Activated gamma-delta T cell treated with anti-CD3 and anti-CD28 coated beads, Interleukin-2, amount 50 U/mL, for 16 hours (primary cell): Measurements from ENCODE around the gene SLC47A2.
"Not testable (repeated sequence)": the region's sequence is repeated elsewhere in the genome, so short reads cannot be mapped to it uniquely, and the experiment has no call there.

ENCODE experiments used
- DNase-seq: peaks from one replicate; pipeline ENCODE4 v3.0.0-alpha.2; 2020; ENCODE audit warnings: low read depth

Gene SLC47A2

GRCh38 chr17:19716108-19717030, at the start of gene SLC47A2:
Gene SLC47A2 (minus strand): TSS chr17:19716584. CDS start chr17:19716555, 29 bp downstream.
- DNase-seq: no peak

GRCh38 chr17:19766016-19766415, 49.6 kb upstream of the SLC47A2 start:
- DNase-seq: no peak

- not testable (repeated sequence) for DNase-seq
Observed at GRCh38 chr17:19763991-19764390, 47.6 kb upstream of the SLC47A2 start.

DNA sequence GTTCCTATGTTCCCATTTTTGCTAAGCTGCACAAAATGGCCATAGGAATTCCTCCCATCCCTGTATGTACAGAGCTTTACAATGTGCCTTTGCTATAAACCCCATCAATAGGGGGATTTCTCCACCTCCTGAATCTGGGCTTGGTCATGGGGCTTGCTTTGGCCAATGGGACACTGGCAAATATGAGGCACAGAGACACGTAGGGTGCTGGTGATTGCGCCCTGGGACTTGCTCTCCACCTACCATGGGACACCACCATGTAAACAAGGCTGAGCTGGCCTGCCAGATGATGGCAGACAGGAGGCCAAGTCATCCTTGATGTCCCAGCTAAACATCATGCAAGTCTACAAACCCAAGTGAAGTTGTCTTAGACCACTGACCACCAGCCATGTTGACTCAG, 47.0 kb upstream of the SLC47A2 start:
- no peak for DNase-seq

- peak; percentile 41 for DNase-seq
Observed at GRCh38 chr17:19762515-19762961, 46.2 kb upstream of the SLC47A2 start.

- DNase-seq: no peak
Observed at GRCh38 chr17:19760746-19761145, 44.4 kb upstream of the SLC47A2 start.

GRCh38 chr17:19759568-19760549, 43.5 kb upstream of the SLC47A2 start:
- no peak for DNase-seq

- DNase-seq: no peak
Observed at GRCh38 chr17:19757536-19758180, 41.3 kb upstream of the SLC47A2 start.

DNA sequence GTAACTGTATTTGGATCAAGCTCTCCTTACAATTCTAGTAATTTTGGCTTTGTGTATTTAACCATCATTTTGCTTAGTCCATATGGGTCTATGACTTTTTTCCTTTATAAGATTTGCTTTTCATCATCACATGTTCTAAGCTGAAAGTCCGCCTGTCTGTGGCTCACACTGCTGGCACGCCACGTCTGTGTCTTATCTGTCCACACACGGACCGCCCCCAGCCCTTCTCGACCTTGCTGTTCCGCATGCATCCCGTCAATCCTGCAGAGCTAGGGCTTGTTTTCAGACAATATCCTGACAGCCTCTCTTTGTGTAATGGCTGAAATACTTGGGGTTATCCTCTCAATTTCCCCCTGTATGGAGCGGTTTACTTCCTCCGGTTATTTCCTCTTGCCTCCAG, 40.2 kb upstream of the SLC47A2 start:
- DNase-seq: no peak

GRCh38 chr17:19755821-19756510, 39.6 kb upstream of the SLC47A2 start:
- no peak for DNase-seq

DNA sequence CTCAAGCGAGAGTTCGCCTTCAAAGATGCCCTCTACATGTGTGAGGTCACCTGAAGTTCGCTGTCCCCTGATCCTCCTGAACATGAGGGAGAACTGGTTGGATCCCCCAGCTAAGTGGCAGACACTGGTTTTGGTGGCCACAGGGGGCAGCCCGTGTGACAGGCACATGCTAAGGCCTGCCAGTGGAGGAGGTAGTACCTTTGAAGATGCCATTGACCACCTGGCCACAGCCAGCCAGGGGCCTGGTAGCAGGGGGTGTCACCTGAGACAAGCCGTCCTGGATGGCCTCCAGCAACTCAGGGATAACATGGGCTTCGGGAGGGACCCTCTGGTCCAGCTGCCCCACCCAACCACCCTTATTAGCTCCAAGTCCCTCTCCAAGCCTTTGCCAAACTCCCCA, 39.0 kb upstream of the SLC47A2 start:
- DNase-seq: no peak

DNA sequence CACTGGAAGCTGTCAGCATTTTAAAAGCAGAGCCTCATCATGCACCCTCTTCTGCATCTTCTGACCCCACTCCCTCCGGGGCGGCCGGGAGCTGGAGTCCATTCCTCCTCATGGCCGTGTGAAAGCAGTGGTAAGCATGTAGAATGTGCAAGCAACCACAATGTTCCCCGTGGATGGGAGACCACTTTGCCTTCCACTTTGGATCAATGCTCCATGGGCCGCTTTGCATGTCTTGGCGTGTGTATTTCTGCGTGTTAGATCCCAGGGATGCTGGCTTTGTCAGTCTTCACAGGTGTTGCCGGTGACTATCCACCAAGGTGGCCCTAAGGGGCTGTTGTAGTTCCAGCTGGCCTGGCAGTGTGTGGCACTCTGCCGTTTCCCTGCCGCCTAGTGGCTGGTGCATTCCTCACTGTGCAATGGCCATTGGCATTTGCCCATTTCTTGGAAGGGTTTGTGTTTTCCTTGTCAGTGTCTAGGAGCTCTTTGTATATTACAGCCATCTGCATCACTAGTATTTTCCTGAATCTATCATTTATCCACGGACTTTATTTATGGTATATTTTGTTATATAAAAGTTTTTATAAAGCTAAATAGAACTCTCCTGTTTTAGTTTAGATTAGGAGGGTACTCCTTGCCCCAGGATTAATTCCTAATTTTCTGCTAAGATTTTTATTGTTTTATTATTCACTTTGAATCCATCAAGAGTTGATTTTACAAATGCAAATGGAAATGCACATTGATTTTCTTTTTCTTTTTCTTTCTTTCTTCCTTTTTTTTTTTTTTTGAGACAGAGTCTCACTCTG, 37.5 kb upstream of the SLC47A2 start:
- DNase-seq: no peak

DNA sequence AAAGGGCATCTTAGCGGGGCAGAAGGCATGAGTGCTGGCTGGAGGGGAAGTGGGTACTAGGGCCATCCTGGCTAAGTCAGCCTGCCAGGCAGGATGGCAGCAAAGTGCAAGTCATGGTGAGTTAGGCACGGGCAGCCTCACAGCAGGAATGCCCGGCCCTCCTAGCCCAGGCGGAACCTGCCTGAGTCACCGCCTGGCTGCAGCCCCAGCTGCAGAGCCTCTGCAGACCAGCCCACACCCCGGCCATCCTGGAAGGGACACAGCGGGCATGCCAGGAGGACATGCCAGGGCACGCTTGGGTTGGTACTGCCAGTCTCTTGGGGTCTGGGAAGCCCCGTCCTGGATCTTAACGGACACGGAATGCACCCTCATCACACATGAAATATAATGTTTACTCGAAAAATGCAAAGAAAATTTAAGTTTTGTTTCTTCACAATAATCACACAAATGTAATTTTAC, 36.7 kb upstream of the SLC47A2 start:
- DNase-seq: no peak

GRCh38 chr17:19752216-19753050, 36.0 kb upstream of the SLC47A2 start:
- DNase-seq: no peak

GRCh38 chr17:19750835-19751234, 34.5 kb upstream of the SLC47A2 start:
- no peak for DNase-seq

GRCh38 chr17:19750020-19750572, 33.7 kb upstream of the SLC47A2 start:
- DNase-seq: no peak

GRCh38 chr17:19748807-19749193, 32.4 kb upstream of the SLC47A2 start:
- DNase-seq: no peak

DNA sequence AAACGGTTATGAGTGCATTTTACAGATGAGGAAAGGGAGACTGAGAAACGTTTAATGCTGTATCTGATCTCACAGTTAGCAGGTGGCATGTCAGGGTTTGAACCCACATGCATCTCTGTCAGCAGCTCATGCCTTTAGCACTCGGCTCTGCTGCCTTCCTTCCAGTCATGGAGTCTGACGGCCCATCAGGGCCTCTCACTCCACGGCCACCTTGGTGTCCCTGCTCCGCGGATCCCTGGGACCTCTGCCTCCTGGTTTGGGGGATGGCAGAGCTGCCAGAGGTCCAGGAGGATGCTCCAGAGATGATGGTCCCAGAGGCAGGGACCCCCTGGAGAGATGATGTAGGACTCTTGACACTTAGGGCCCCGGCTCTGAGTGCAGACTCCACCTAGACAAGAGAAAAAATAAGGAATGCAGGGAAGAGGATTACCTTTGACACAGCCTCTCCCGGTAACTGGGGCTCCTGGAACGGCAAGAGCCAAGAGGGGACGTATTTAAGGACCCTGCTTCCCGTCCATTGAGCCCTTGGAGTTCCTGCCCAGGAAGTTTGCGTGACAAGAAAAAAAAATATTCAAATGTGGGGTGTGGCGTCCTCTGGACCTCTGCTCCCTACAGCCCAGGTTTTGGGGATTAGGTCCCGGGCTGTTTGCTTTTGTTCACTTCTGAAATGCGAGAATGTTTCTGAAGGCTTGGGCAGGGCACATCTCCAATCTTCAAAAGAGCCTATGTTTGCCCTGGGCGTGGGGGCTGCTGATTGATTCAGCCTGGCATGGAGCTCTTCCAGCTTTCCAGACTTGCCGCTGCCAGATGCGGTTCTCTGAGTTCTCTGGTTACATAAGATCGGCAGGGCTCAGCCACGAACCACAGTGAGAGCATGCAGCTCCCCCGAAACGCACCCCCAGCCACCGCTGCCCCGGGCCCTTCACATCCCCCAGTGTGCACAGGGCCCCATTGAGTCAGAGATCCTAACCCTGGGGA, 31.7 kb upstream of the SLC47A2 start, which contains the start of gene ALDH3A1:
Gene ALDH3A1 (minus strand): TSS at position 470 of the 978 bp plus-strand sequence. CDS start 3,169 bp downstream, outside the sequence.
- DNase-seq: no peak
